Upper lobe of left lung (tissue), 4 donors: Measurements from ENCODE around the gene ANAPC2.

ENCODE experiments used
- CTCF ChIP-seq, 6 experiments: fragments of 450-650 bp in 4 of 6; fragments of 200-600 bp in 2 of 6; sonication (generic) in 2 of 6; IDR thresholded peaks; one replicate each; pipeline ENCODE4 v1.5.1; 2016 to 2019; ENCODE audit warnings: antibody characterized with exemption in 6 of 6
- POLR2A ChIP-seq, 4 donors: fragments of 450-650 bp; IDR thresholded peaks; one replicate each; pipeline ENCODE4 v1.5.1; 2016 to 2017; ENCODE audit warnings: antibody characterized with exemption in 4 of 4, mild to moderate bottlenecking in 2 of 4
- POLR2AphosphoS5 ChIP-seq, 2 donors: sonication (generic); formaldehyde crosslinking; IDR thresholded peaks; one replicate each; pipeline ENCODE4 v1.5.1; 2017; ENCODE audit warnings: antibody characterized with exemption in 2 of 2

- TF ChIP-seq POLR2A (IDR thresholded peaks at IDR 0.05) (no peak), POLR2AphosphoS5 (IDR thresholded peaks at IDR 0.05) (no peak), CTCF (IDR thresholded peaks at IDR 0.05) (no peak)
Observed at GRCh38 chr9:137228506-137228967, 40.2 kb upstream of the ANAPC2 start.
